ENCODE data around the gene MRGPRX3. TPM values are rescaled to one million over a fixed set of nuclear protein-coding genes. Genes with fewer than 3 reads are reported as not detected.

MRGPRX3 gene
- not detected in 2 replicates for total RNA-seq

DNA sequence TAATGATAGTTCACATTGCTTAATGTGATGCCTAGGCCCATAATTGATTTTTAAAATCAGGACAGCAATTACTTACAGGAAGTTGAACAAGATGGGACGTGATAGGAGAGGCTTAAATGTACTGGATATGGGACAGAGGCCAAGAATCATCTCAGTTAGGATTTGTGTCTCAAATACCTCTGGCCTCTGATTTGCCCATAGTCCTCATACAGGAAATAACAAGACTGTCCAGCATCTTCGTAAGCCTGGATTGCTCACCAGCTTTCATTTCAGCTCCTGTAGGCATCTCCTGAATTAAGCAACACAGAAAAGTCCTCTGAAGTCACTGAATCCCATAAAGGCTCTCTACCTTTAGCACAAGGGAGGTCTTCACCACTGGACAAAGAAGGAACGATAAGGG is at the start of gene MRGPRX3:
MRGPRX3 (plus strand) TSS at position 231 of the 400 bp plus-strand sequence. CDS start 4,632 bp downstream, outside the sequence.
- Mint-ChIP-seq H3K4me1 (ENCODE audit: low read depth) (no peaks in the 10 kb centered on the region), H3K36me3 (ENCODE audit: low read depth) (no peaks in the 10 kb centered on the region), H3K27ac (no peak within 1 kb of the TSS), H3K4me3 (no peak within 1 kb of the TSS), H3K27me3 (ENCODE audit: insufficient read depth) (peaks cover 16% of the 10 kb centered on the region), H3K9me3 (no peaks in the 10 kb centered on the region)
- DNase-seq (ENCODE audit: low spot score): no peak
- intact Hi-C loops (cut with micrococcal nuclease): no loop called here

- peaks cover 39% of the 10 kb centered on the region for H3K36me3 Mint-ChIP-seq (ENCODE audit: low read depth)
- H3K4me3 Mint-ChIP-seq: no peak overlapping the region
- no peak for DNase-seq (ENCODE audit: low spot score)
- no peaks in the 10 kb centered on the region for H3K9me3 Mint-ChIP-seq
- no peaks in the 10 kb centered on the region for H3K27me3 Mint-ChIP-seq (ENCODE audit: insufficient read depth)
- no peaks in the 10 kb centered on the region for H3K4me1 Mint-ChIP-seq (ENCODE audit: low read depth)
- intact Hi-C loops (cut with micrococcal nuclease): no loop called here
- no peak overlapping the region for H3K27ac Mint-ChIP-seq
Measured at GRCh38 chr11:18088366-18088765, 44.0 kb upstream of the MRGPRX3 start.

GRCh38 chr11:18088966-18089365 is 43.4 kb upstream of the MRGPRX3 start:
- no peak overlapping the region for H3K4me3 Mint-ChIP-seq
- peaks cover 44% of the 10 kb centered on the region for H3K36me3 Mint-ChIP-seq (ENCODE audit: low read depth)
- H3K27ac Mint-ChIP-seq: no peak overlapping the region
- no peak for DNase-seq (ENCODE audit: low spot score)
- intact Hi-C loops (cut with micrococcal nuclease): no loop called here
- no peaks in the 10 kb centered on the region for H3K27me3 Mint-ChIP-seq (ENCODE audit: insufficient read depth)
- no peaks in the 10 kb centered on the region for H3K9me3 Mint-ChIP-seq
- H3K4me1 Mint-ChIP-seq (ENCODE audit: low read depth): no peaks in the 10 kb centered on the region

- Mint-ChIP-seq H3K4me3 (no peak overlapping the region), H3K9me3 (no peaks in the 10 kb centered on the region), H3K4me1 (ENCODE audit: low read depth) (no peaks in the 10 kb centered on the region), H3K27me3 (ENCODE audit: insufficient read depth) (no peaks in the 10 kb centered on the region), H3K27ac (no peak overlapping the region), H3K36me3 (ENCODE audit: low read depth) (peaks cover 45% of the 10 kb centered on the region)
- intact Hi-C loops (cut with micrococcal nuclease): no loop called here
- DNase-seq (ENCODE audit: low spot score): no peak
Measured at GRCh38 chr11:18091731-18092130, 40.6 kb upstream of the MRGPRX3 start.

- no peak for DNase-seq (ENCODE audit: low spot score)
- Mint-ChIP-seq H3K36me3 (ENCODE audit: low read depth) (peaks cover 37% of the 10 kb centered on the region), H3K4me1 (ENCODE audit: low read depth) (no peaks in the 10 kb centered on the region), H3K9me3 (no peaks in the 10 kb centered on the region), H3K27me3 (ENCODE audit: insufficient read depth) (no peaks in the 10 kb centered on the region), H3K27ac (no peak overlapping the region), H3K4me3 (no peak overlapping the region)
- intact Hi-C loops (cut with micrococcal nuclease): no loop called here
Measured at GRCh38 chr11:18093959-18094358, 38.4 kb upstream of the MRGPRX3 start.

DNA sequence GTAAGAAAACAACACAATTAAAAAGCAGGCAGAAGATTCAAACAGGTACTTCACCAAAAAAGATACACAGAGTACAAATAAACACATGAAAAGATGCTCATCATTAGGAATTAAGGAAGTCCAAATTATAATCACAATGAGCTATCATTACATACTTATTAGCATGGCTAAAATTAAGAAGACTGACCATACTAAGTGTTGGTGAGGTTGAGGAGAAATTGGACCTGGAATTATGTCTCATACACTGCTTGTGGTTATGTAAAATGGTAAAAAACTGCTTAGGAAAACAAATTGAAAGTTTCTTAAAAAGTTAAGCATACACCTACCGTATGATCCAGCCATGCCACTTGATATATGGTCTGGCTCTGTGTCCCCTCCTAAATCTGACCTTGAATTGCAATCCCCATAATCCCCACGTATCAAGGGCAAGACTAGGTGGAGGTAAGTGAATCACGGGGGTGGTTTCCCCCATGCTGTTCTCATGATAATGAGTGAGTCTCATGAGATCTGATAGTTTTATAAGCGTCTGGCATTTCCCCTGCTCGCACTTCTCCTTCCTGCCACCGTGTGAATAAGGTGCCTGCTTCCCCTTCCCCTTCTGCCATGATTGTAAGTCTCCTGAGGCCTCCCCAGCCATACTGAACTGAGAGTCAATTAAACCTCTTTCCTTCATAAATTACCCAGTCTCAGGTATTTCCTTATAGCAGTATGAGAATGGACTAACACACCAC is 31.3 kb upstream of the MRGPRX3 start:
- no peak for DNase-seq (ENCODE audit: low spot score)
- intact Hi-C loops (cut with micrococcal nuclease): loop anchor here (10.0 kb wide), 1 partner anchor 514 kb away; no protein-coding TSS in a partner anchor
- Mint-ChIP-seq H3K4me1 (ENCODE audit: low read depth) (peaks cover 24% of the 10 kb centered on the region), H3K27me3 (ENCODE audit: insufficient read depth) (no peaks in the 10 kb centered on the region), H3K4me3 (no peak overlapping the region), H3K36me3 (ENCODE audit: low read depth) (peaks cover 27% of the 10 kb centered on the region), H3K27ac (no peak overlapping the region), H3K9me3 (no peaks in the 10 kb centered on the region)

- intact Hi-C loops (cut with micrococcal nuclease): loop anchor here (5.0 to 10.0 kb wide), 3 partner anchors 277 to 1137 kb away; partner anchors contain the start of gene E2F8
- peak overlapping the region; percentile 94 for H3K4me3 Mint-ChIP-seq
- H3K36me3 Mint-ChIP-seq (ENCODE audit: low read depth): peaks cover 25% of the 10 kb centered on the region
- peak overlapping the region; percentile 88 for H3K27ac Mint-ChIP-seq
- no peaks in the 10 kb centered on the region for H3K9me3 Mint-ChIP-seq
- peaks cover 33% of the 10 kb centered on the region for H3K4me1 Mint-ChIP-seq (ENCODE audit: low read depth)
- no peak for DNase-seq (ENCODE audit: low spot score)
- peaks cover 3% of the 10 kb centered on the region for H3K27me3 Mint-ChIP-seq (ENCODE audit: insufficient read depth)
Measured at GRCh38 chr11:18105086-18105801, 27.1 kb upstream of the MRGPRX3 start.

GRCh38 chr11:18105802-18106574 is 26.4 kb upstream of the MRGPRX3 start, which contains the start of gene SAAL1:
TSS of gene SAAL1 (minus strand) at chr11:18106082. CDS start at chr11:18106041, 41 bp downstream.
- intact Hi-C loops (cut with micrococcal nuclease): loop anchor here (1.0 to 10.0 kb wide), 9 partner anchors 93 to 1136 kb away; partner anchors contain the start of genes E2F8, GTF2H1, HPS5 and SERGEF

GRCh38 chr11:18106688-18107087 is 25.7 kb upstream of the MRGPRX3 start:
- peaks cover 27% of the 10 kb centered on the region for H3K4me1 Mint-ChIP-seq (ENCODE audit: low read depth)
- peaks cover 18% of the 10 kb centered on the region for H3K36me3 Mint-ChIP-seq (ENCODE audit: low read depth)
- peak overlapping the region; percentile 94 for H3K4me3 Mint-ChIP-seq
- intact Hi-C loops (cut with micrococcal nuclease): loop anchor here (1.0 to 10.0 kb wide), 9 partner anchors 93 to 1136 kb away; partner anchors contain the start of genes E2F8, GTF2H1, HPS5 and SERGEF
- H3K27me3 Mint-ChIP-seq (ENCODE audit: insufficient read depth): peaks cover 4% of the 10 kb centered on the region
- DNase-seq (ENCODE audit: low spot score): no peak
- H3K9me3 Mint-ChIP-seq: no peaks in the 10 kb centered on the region
- H3K27ac Mint-ChIP-seq: no peak overlapping the region

More at GRCh38 chr11:18105802-18106574, 26.4 kb upstream of the MRGPRX3 start, which contains the start of gene SAAL1:
- no peaks in the 10 kb centered on the region for H3K9me3 Mint-ChIP-seq
- peak; percentile 86 for DNase-seq (ENCODE audit: low spot score)
- H3K27ac Mint-ChIP-seq: peak within 1 kb of the TSS; percentile 88
- H3K4me3 Mint-ChIP-seq: peak within 1 kb of the TSS; percentile 94
- peaks cover 3% of the 10 kb centered on the region for H3K27me3 Mint-ChIP-seq (ENCODE audit: insufficient read depth)
- H3K4me1 Mint-ChIP-seq (ENCODE audit: low read depth): peaks cover 33% of the 10 kb centered on the region
- peaks cover 23% of the 10 kb centered on the region for H3K36me3 Mint-ChIP-seq (ENCODE audit: low read depth)

- Mint-ChIP-seq H3K27ac (no peak overlapping the region), H3K9me3 (no peaks in the 10 kb centered on the region), H3K4me1 (ENCODE audit: low read depth) (peaks cover 26% of the 10 kb centered on the region), H3K36me3 (ENCODE audit: low read depth) (peaks cover 8% of the 10 kb centered on the region), H3K4me3 (no peak overlapping the region), H3K27me3 (ENCODE audit: insufficient read depth) (peaks cover 15% of the 10 kb centered on the region)
- DNase-seq (ENCODE audit: low spot score): no peak
- intact Hi-C loops (cut with micrococcal nuclease): loop anchor here (5.0 to 10.0 kb wide), 3 partner anchors 274 to 1134 kb away; partner anchors contain the start of gene E2F8
Measured at GRCh38 chr11:18108254-18108653, 24.1 kb upstream of the MRGPRX3 start.

DNA sequence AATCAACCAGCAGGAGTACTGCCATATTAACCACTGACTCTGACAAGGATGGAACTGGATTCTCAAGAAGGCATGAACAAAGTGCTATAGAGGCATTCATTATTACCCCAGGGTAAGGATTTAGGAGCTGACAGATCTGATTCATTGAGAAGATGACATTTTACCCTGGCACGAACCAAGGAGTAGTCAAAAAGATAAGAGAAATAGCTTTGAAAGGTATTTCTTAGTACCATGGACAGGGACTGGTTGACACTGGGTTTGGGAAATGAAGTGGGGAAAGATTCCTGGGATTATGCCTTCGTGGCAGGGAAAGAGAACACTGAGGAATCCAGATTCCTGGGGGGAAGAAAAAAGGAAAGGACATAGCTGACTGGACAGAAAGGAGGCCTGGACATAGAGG is 21.4 kb upstream of the MRGPRX3 start:
- Mint-ChIP-seq H3K9me3 (no peaks in the 10 kb centered on the region), H3K4me3 (no peak overlapping the region), H3K27me3 (ENCODE audit: insufficient read depth) (peaks cover 29% of the 10 kb centered on the region), H3K36me3 (ENCODE audit: low read depth) (no peaks in the 10 kb centered on the region), H3K27ac (no peak overlapping the region), H3K4me1 (ENCODE audit: low read depth) (peaks cover 18% of the 10 kb centered on the region)
- intact Hi-C loops (cut with micrococcal nuclease): no loop called here
- DNase-seq (ENCODE audit: low spot score): no peak

DNA sequence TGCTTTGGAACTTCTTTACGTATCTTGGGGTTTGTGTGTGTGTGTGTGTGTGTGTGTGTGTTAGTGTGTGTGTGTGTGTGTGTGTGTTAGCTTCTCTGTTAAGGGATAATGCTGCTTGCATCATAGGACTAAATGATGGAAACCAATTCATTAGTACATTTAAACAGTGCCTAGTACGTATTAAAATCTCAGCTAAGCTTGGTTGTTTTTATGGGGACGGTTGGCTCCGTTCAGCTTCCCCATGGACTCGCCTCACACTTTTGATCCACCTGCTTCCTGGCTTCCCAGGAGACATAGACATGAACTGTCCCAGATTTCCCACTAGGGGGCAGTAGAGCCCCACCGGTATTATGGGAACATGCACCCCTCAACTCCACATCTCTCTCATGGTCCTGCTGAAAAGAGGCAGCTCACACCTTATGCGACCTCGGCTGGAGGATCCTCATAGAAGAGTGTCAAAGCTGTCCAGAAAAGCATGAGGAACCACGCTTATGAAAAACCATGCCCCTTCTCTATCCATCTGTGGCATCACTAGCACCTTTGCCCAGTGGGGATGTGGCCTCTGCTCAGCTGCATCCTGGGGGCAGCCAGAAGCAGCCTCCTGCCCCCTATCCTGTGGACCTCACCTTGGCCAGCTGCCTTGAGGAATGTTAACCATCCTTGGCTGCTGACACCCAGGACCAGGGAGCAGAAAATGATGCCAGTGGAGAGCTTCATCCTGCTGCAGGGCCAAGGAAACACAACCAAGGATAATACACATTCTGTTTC is 16.8 kb upstream of the MRGPRX3 start:
- Mint-ChIP-seq H3K9me3 (no peaks in the 10 kb centered on the region), H3K4me1 (ENCODE audit: low read depth) (peaks cover 8% of the 10 kb centered on the region), H3K27ac (no peak overlapping the region), H3K36me3 (ENCODE audit: low read depth) (no peaks in the 10 kb centered on the region), H3K27me3 (ENCODE audit: insufficient read depth) (peaks cover 30% of the 10 kb centered on the region), H3K4me3 (no peak overlapping the region)
- DNase-seq (ENCODE audit: low spot score): peak; percentile 43
- intact Hi-C loops (cut with micrococcal nuclease): loop anchor here (1.0 to 2.0 kb wide), 4 partner anchors 127 to 687 kb away; no protein-coding TSS in a partner anchor
